NCI-H69 (cell line): ENCODE measurements around the gene DDX49.
"Not testable (repeated sequence)": the region's sequence is repeated elsewhere in the genome, so short reads cannot be mapped to it uniquely, and the experiment has no call there.

ENCODE experiments used
- DNase-seq: peaks from one replicate; lab custom pipeline; 2025; lab: John Stamatoyannopoulos, UW

Gene DDX49

DNA sequence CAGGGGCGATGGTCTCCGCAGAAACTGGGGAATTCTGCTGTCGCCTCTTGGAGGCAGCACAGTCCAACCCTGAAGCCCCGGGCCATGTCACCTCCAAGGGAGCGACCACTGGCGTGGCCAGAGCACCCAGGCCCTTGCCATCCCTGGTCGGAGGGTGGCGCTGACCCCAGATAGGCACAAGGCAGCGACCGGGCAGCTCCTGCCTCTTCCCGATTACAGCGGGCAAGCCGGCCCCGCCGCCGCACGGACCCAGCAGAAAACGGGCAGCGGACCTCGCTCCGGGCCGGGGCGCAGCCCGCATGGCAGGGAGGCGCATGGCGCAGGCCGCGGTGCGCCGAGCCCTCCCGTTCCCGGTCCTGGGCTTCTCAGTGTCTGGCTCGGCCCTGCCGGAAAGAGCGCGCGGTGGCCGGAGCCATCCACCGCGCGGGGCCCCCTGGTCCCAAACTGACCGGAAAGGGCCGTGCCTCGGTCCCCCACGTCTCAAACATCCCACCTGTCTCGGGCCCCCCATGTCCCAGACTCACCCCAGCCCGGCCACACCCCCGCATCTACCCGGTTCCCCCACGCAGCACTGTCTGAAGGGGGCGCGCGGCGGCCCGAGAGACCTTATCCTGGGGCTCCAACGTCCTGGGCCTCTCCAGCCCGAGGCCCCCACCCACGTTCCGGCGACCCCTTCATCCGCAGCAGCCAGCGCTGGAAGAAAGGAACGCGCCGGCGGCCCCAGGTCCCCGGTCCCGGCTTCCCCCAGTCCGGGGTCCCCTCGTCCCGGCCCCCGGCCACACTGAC, 24.3 kb upstream of the DDX49 start:
- DNase-seq: peak; percentile 69

DNA sequence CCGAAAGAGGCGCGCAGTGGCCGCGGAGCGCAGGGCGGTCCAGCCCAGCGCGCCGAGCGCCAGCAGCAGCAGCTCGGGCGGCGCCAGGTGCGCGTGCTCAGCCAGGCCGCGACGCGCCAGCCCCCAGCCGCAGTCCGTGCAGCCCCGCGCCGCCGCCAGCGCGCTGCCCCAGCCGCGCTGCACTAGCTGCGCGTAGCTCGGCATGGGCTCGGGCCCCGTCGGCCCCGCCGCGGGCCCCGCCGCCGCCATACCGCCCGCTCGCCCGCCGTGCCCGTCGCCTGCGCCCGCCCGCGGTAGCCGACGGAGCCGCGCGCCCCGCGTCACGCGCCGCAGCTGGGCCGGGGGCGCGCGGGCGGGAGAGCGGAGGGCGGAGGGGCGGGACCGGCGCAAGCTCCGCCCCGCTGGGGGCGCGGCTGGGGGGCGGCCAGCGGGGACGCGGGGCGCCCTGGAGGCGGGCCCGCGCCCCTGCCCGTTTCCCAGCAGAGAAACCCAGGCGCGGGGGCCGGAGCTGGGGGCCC, 23.6 kb upstream of the DDX49 start, which contains the start of gene CERS1:
TSS of gene CERS1 (minus strand) at position 335 of the 518 bp plus-strand sequence. CDS start at position 249, 86 bp downstream.
- peak; percentile 83 for DNase-seq

DNA sequence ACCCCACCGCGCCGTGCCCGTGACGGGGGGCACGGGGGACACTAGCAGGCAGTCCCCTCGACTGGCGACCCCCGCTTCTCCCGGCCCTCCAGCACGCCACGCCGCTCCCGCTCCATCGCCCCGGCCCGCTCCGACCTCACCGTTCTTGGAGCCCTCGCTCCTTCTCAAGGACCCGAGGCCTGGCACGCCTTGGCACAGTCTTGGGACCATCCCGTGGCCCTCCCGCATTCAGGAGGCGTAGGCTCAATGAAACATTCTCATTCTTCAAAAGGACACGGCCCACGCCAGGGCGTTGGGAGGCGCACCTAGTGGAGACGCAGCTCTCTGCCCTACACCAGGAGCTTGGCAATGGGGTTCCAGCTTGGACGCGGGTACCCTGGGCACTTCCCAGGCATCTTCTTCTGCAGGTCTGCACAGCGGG, 23.1 kb upstream of the DDX49 start:
- DNase-seq: peak; percentile 29

DNA sequence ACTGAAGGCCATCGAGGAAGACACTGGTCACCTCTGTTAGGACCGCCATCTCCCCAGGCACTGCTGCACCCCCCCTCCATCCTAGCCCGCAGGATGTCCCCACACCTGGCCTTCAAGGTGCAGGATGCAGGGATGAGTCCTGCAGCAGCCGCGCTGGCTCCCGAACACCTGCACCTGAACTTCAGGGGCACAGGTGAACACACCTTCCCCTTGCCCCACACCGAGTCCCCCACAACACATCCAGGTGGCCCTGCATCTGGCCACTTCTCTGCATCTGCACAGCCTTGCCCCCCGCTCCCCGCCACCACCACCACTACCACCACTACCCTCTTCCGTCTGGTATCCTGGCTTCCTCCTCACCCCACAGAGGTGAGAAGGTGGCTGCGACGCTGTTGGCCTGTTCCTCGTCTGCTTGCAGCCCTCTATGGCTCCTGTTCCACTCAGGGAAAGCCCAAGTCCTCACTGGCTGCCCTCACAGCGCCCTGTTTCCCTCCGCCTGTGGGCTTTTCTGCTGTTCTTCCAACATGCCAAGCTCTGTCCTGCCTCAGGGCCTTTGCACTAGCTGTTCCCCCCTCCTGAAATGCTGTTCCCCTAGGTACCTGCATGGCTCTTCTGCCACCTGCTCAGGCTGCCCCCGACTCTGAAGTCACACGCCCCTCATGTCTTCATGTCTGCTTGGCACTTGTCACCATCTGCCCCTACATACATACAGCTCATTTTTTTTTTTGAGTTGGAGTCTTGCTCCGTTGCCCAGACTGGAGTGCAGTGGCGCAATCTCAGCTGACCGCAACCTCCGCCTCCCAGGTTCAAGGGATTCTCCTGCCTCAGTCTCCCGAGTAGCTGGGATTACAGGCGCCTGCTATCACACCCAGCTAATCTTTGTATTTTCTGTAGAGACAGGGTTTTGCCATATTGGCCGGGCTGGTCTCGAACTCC, 22.2 kb upstream of the DDX49 start:
- DNase-seq: no peak

DNA sequence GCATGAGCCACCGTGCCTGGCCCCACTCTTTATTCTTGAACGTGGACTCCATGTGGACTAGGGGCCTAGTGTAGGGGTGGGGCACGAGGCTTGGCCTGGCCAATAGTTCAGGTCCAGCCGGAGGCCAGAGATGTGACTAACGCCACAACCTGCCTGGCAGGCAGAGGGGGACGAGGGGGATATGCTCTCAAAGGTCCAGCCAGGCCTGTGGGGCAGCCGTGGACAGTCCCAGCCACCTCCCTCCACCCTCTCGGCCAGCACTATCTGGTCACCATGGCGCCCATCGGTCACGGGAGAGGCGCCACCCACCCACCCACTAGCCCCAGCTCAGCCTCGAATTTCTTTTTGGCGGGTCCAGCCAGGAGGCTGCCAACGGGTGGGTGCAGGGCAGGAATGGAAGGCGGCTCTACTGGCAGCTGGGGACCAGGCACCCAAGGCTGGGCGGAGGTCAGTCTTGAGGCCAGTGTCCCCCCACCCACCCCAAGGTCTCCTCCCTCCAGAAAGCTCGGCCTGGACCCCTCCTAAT, 21.4 kb upstream of the DDX49 start:
- DNase-seq: no peak

DNA sequence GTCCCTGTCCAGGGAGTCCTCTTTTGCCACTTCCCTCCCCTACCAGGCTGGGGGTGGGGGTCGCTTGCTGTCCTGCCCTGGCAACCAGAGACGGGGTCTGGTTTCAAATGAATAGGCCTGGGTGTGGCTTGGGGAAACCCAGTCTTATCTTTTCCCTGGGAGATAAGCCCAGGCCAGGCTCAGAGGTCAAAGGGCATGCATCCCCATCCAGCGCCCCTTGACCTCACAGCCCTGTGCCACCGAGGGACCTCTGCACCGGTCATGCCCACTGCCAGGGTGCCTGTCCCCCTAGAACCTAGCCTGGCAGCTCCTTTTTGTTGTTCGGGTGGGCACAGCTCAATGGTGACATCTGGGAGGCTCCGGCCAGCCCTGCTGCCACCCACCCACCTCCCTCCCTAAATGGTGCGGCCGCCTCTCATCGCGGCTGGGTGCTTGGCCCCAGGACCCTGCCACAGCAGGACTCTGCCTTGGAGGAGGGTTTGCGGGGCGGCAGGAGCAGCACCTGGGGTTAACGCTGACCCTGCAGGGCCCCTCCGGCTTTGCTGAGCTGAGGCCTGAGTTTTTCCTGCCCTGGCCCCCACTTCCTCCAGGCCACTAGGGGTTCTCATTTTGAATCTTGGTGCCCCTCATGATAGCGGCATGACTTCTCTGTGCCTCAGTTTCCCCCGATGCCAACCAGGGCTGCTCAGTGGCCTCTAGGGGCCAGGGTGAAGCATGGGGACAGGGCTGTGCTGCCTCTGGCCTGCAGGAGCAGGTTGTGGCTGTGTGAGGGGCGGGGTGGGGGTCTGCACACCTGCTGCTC, 20.7 kb upstream of the DDX49 start:
- DNase-seq: no peak

DNA sequence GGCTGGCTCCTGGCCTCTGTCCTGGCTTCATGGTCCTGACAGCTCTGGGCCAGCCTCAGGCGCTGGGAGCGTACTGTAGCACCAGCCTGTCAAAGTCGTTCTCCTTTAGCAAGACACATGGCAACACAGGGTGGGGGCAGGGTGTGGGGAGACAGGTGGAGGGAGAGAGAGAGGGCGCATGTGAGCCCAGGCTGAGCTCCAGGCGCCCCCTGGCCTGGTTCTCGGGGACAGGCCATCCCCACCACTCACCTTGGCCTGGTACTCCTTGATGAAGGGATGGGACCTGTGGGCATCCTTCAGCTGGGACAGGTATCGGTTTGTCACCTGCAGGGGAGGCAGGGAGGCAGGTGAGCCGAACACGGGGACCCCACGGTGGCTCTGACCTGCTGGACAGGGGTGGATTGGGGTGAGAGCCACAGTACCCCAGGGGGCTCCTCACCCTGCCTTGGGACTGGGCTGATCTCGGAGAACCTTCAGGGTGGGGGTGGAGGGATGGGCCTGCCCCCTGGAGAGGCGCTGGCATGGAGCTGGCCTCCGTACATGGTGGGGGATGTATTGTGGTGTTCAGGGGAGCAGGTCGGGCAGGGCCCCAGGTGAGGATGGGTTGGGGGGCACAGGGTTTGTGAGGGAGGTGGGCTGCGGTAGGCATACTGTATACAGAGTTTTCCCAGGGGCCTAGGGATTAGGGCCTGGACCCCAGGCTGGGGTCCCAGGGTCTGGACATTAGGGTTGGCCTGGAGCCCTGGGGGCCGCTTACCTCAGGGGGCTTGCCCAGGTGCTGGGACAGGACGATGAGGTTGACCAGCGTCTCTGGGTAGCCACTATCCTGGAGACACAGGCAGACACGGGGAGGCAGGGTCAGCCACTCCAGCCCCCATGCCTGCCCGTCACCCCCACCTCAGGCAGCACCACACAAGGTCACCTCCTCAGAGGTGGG, 19.6 kb upstream of the DDX49 start:
- no peak for DNase-seq

DNA sequence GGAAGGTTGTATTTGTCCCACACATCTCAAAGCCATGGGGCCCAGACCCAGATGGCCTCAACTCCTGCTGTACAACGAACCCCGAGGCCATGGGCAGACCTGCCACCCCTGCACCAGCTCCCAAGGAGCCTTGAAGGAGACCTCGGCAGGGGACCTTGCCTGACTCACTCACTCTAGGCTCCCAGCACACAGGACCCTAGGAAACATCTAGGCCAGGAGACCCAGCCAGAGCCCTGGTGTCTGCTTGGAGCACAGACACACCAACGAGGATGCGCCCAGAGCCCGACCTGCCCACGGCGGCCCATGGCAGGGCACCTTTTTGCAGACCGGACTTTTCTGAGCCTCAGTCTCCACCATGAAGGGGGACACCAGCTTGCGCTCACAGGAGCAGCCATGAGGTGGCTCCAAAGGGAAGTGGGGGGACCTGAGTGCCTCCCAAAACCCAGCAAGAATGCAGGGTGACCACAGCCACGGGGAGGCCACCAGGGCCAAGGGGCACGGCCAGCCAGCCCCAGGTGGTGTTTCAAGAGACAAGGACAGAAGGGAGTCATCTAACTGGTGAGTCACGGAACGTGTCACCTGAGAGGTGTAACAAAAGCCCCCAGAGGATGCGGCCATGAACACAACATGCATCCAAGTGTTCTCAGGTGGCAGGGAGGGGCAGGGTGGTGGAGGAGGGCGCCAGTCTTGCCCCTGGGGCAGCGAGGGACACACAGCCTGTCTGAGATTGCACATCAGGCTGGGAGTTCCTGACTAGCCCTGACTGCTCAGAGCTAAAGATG, 18.6 kb upstream of the DDX49 start:
- no peak for DNase-seq

DNA sequence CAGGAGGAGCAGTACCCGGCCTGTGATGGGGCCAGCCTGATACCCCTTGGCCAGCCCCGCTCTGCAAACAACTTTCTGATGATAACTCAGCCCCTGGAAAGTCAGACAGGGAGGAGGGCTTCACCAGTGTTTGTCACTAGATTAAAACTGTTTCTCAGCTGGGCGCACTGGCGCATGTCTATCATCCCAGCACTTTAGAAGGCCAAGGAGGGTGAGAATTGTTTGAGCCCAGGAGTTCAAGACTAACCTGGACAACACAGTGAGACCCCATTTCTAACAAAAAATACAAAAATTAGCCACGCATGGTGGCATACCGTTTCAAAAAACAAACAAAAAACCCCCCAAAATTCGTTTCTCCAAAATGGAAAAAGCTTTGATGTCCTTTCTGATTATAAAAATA, 18.0 kb upstream of the DDX49 start:
- DNase-seq: no peak

DNA sequence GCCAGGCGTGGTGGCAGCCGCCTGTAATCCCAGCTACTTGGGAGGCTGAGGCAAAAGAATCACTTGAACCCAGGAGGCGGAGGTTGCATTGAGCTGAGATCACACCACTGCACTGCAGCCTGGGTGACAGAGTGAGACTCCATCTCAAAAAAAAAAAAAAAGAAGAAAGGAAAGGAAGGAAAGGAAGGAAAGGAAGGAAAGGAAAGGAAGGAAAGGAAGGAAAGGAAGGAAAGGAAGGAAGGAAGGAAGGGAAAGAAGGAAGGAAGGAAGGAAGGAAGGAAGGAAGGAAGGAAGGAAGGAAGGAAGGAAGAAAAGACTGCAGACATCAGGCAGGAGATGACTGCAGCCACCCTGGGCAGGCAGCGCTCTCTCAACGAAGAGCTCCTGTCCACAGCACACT, 17.0 kb upstream of the DDX49 start:
- DNase-seq: not testable (repeated sequence)

DNA sequence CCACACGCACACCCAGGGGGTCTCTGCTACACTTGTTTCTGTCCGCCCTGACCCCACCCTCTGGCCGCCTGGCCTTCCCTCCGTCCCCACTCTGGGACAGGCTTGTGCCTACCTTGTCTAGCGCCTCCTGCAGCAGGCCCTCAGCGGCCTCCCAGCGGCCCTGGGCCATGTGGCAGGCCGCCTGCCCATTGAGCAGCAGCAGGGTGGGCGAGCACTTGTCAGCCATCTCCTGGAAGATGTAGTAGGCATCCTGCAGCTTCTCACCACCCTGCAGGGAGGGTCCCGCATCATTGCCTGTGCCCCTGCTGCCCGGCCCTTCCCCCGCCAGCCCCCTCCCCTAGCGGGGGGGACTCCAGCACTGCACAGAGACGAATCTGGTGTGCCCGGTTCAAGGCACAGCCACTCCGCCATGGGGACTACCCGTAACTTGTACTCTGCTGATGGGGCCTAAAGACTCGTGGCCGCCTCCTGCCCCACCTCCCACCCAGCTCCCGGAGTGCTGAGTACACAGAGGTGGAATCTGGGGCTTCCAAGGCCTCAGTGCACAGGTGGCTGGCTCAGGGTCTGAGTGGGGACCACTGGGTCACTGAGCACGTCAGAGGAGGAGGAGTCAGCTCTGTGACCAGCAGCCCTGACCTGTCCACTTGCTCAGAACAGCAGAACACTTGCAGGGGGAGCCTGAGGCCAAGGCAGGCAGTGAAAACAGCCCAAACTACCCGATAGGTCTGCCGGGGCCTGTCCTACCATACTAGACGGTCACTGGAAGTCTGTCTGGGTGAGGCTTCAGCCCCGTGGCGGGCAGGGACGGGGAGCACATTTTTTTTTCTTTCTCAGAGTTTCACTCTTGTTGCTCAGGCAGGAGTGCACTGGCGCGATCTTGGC, 16.1 kb upstream of the DDX49 start:
- DNase-seq: no peak

DNA sequence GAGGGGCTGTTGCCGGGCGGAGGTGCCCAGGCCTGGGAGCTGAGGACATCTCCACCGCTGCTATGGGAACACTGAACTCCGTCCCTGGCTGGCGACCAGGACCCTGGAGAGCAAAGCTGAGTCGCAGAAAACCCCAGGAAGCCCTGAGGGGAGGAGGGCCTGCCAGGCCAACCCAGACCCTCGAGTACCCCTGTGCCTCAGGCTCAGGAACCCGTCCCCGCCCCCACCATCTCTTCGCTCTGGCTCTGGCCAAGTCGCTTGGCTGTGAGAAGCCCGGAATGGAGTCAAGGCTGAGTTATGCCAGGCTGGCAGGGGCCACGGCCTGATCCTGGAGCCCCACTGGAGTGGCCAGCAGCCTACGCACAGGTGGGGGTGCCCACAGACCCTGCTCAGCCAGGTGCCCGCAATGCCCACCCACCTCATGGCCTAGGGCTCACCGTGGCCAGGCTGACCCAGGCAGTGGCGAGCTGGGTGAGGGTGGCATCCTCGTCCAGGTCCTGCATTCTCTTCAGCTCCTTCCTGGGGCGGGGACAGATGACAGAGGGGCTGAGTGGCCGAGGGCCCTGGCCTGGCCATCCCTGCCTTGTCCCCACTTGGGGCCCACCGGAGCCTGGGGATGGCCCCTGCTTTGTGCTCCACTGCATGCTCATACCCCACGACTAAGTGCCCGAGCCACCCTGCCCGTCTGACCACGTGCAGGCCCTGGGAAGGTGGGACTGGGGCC, 15.0 kb upstream of the DDX49 start:
- no peak for DNase-seq

DNA sequence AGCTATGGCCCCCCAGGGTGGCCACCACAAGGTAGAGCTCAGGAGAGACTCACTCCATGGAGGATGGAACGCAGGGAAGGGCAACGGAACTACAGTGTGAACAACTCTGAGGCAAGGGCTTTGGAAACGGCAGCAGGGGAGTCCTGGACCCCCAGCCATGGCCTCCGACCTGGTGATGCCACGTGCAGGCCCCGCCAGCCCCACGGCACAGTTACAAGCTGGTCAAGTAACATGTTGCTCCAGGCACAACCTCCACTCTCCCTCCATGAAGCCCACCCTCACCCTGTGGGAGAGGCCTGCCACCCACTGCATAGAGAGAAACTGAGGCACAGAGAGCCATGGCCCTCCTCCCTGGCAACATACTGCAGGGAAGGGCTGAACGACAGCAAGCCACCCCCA, 14.5 kb upstream of the DDX49 start:
- DNase-seq: no peak

DNA sequence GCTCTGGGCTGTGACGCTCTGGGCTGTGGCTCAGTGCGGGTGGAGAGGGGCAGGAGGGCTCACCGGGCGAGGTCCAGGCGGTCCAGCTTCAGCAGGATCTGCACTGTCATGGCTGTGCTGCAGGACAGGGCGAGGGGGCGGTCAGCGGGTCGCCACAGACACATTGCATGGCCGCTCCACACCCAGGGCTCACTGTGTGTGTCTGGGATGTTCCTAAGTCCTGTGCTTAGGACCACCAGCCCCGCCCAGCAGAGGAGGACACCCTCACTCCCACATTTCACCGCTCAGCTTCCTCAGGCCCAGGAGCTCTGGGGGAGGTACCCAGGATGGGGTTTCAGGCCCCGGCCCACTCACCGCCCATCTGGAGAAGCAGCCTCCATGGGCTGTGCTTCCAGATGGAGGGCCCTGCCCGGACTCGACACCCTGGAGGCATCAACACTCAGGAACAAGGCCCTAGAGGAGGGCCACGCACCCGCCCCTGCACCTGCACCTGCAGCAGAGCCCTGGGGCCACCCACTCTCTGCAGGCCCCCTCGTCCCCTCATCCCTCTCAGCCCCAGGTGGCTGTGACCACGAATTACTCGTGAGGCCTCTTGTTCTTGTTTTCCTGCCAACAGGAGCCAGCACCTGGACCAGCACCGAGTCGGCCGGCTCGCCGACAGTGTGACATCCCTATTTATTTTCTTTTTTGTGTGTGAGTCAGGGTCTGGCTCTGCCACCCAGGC, 13.8 kb upstream of the DDX49 start:
- DNase-seq: no peak

DNA sequence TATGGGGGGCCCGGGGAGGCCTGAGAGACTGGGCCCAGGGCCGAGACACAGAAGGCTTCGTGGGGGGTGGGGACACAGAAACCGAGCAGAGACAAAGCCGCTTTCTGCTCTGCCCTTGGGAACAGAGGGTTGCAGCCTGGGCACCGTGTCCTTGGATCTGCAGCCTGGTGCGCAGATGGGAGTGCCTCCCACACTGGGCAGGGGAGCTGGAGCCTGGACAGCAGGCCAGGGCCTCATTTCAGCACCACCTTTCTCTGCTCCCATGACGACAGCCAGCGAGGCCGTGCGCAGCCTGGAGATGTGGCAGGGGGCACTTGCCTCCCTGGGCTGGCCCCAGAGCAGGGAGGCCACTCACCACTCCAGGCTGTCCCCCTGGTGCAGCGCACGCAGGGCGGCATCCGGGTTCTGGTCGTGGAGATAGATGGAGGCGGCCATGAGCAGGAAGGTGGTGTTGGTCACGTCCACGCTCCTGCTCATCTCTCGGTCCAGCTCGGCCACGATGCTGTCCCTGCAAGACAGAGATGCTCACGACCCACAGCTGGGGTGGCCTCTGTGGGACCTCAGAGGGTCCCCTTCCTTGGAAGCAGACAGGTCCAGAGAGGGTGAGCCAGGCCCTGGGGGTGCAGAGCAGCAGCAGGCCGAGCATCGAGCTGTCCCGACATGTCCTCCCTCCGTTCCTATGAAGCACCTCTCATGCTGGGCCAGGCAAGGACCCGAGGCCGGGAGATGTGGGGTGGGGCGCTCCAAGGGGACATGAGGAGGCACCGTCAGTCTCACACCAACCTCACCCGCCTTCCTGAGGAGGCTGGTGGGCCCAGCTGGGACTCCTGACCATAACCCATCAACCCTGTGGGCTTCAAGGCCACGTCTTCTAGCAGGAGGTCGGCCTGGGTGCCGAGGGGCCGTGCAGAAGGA, 12.7 kb upstream of the DDX49 start:
- DNase-seq: no peak

DNA sequence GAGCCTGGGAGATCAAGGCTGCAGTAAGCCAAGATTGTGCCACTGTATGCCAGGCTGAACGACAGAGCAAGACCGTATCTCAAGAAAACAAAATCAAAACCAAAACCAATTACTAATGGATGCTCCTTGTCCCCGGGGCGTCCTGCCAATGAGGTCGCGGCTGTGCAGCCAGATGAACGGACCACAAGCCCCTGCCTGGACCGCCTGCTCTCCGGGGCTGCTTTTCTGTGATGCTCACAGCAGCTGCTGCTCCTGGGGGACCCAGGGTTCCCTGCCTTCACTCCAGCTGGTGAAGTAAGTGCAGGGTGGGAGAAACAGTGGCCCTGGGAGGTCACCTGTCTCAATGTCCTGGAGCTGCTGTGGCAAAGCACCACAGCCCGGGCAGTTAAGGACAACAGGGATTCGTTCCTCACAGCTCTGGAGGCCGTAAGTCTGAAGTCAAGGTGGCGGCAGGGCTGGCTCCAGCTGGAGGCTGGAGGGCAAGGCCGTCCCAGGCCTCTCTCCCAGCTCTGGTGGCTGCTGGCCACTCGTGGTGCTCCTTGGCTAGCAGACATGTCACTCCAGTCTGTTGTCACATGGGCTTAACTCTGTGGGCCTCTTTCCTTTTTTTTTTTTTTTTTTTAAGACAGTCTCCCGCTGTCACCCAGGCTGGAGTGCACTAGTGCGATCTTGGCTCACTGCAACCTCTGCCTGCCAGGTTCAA, 10.4 kb upstream of the DDX49 start:
- no peak for DNase-seq
